NCI-H2196 treated with DMSO at 0.1 percent for 48 hours (cell line): ENCODE results near the gene GRIN1.
A peak's percentile ranks its signal among the peaks of the same experiment; 100 is the strongest.

ENCODE experiments used
- DNase-seq: peaks from one replicate; lab custom pipeline; 2025; ENCODE audit not compliant: unreplicated experiment; lab: John Stamatoyannopoulos, UW

GRIN1 gene

DNA sequence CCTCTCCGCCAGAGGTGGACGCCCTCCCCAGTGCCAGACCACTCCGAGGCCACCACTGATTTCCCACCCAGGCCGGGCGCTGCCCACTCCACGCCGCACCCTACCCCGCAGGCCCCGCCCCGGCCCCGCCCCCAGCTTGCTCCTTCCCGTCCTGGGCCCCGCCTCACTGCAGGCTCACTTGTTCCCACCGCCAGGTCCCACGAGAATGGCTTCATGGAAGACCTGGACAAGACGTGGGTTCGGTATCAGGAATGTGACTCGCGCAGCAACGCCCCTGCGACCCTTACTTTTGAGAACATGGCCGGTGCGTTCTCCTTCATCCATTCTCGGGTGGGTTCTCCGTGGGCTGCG lies 24.4 kb downstream of the GRIN1 start:
- no peak for DNase-seq

DNA sequence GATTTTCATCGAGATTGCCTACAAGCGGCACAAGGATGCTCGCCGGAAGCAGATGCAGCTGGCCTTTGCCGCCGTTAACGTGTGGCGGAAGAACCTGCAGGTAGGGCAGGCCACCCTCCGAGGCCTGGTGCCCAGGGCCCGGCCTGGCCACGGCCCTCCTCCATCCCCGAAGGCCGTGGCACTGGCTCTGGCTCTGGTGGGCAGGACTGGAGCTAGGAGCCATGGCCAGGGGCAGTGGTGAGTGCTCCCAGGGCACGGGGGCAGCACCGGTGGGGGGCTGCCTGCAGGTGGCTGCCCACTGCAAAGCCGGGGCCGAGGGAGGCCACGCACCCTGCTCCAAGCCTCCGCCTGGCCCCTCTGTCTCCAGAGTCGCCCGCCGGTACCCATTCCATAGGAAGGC lies 24.9 kb downstream of the GRIN1 start:
- DNase-seq: no peak

DNA sequence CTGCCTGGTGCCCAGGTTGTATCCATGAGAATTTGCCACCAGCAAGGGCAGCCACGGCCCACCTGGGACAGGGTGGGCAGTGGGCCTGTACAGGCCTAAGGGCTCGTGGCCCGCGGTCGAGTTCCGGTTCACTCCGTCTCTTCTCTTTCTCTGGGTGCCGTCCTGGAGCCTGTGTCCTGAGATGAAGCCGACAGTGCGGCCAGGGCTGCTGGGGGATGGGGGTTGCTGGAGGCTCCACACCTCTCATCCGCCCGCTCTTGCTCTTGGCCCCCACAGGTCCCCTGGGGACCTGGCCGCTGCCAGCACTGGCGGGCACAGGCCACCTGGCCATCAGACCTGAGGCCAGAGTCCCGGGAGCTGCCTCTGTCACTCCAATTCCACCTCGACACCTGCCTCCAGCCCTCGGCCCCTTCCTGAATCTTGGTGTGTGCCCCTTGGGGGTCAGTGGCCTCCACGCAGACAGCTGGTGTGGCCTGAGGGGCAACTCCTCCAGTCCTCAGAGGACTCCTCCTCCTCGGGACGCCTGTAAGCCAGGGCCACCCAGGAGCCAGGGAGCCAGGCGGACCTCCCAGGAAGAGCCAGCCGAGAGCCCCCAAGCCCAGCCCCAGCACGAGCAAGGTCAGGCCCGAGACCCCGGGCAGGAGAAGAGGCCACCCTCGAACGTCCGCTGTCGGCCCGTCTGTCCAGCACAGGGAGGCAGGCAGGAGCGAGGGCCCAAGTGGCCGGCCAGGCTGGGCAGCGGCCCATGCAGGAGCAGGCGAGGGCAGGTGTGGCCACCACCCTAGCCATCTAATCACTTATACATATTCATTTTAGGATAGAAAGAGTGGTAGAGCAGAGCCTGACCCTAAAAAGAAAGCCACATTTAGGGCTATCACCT lies 25.7 kb downstream of the GRIN1 start:
- no peak for DNase-seq

DNA sequence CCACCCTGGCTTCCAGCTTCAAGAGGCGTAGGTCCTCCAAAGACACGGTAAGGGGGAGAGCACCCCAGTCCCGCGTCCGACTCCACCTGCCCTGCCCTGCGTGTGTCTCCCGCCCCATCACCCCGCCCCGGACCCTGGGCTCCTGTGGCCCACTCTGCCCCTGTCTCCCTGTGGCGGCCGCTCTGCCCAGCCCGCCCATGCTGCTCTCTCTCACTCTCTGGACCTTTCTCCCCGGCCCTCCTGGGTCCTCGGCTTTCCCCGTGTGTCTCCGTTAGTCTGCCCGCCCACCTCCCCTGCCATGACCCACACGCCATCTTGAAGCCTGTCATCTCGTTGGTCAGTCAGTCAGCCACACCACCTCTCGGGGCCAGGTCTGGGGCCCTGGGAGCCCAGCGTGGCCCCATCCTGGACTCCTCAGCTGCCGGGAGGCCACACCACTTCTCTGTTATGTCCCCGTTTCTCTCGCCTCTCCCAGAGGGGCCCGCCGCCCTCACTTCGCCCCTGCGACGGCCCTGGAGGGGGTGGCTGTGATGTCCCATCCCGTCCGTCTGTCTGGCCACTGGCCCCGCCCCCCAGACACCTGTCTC lies 26.4 kb downstream of the GRIN1 start:
- no peak for DNase-seq

DNA sequence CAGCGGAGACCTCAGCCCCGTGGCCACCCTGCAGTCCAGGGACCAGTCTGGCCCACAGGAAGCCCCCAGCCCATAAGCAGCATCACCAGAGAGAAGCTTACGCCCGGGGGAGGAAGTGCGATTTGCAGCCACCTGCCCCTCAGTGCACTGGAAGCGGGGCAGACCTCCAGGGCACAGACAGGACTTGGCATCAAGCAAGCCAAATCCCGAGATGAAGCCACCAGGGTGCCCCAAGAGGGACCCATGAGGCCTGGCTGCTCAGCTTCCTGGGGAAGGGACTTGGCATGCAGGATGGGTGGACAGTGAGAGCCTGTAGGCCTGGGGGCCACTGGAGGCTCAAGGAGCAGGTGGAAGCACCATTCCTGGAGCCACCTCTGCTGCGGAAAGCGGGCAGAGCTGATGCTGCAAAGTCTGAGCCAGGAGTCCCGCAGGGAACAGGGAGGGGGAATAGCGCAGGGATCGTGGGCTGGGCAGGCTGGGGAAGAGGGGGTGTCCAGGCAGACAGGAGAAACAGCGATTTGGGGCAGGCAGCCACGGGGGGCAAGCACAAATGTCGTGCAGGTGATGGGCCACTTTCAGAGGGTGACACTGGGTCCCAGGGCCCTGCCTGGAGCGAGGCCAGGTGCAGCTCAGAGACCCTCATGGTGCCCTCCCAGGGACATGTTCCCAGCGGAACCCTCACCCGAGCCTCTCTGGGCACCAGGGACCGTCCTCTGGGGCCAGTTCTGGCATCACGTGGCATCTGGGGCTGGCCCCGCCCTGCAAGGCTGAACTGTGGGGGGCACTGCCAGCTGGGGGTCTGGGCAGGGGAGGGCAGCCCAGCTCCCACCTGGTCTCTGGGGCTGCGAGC lies 27.7 kb downstream of the GRIN1 start:
- DNase-seq: no peak

DNA sequence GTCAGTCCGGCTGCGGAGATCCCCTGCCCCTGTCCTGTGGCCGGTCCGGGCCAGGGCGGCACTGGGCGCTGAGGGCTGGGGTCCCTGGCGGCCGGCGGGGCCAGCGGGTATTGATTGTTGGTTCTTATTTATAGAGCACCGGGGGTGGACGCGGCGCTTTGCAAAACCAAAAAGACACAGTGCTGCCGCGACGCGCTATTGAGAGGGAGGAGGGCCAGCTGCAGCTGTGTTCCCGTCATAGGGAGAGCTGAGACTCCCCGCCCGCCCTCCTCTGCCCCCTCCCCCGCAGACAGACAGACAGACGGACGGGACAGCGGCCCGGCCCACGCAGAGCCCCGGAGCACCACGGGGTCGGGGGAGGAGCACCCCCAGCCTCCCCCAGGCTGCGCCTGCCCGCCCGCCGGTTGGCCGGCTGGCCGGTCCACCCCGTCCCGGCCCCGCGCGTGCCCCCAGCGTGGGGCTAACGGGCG lies 28.4 kb downstream of the GRIN1 start:
- no peak for DNase-seq

DNA sequence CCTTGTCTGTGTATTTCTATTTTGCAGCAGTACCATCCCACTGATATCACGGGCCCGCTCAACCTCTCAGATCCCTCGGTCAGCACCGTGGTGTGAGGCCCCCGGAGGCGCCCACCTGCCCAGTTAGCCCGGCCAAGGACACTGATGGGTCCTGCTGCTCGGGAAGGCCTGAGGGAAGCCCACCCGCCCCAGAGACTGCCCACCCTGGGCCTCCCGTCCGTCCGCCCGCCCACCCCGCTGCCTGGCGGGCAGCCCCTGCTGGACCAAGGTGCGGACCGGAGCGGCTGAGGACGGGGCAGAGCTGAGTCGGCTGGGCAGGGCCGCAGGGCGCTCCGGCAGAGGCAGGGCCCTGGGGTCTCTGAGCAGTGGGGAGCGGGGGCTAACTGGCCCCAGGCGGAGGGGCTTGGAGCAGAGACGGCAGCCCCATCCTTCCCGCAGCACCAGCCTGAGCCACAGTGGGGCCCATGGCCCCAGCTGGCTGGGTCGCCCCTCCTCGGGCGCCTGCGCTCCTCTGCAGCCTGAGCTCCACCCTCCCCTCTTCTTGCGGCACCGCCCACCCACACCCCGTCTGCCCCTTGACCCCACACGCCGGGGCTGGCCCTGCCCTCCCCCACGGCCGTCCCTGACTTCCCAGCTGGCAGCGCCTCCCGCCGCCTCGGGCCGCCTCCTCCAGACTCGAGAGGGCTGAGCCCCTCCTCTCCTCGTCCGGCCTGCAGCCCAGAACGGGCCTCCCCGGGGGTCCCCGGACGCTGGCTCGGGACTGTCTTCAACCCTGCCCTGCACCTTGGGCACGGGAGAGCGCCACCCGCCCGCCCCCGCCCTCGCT lies 29.0 kb downstream of the GRIN1 start:
- DNase-seq: peak; percentile 44

DNA sequence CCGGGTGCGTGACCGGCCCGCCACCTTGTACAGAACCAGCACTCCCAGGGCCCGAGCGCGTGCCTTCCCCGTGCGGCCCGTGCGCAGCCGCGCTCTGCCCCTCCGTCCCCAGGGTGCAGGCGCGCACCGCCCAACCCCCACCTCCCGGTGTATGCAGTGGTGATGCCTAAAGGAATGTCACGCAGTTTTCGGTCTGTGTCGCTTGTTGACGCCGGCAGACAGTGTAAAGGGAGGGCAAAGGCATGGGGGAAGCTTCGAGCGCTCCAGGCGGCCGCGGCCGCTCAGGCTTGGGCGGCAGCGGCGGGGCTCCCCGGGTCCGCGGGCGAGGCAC lies 29.6 kb downstream of the GRIN1 start:
- no peak for DNase-seq

DNA sequence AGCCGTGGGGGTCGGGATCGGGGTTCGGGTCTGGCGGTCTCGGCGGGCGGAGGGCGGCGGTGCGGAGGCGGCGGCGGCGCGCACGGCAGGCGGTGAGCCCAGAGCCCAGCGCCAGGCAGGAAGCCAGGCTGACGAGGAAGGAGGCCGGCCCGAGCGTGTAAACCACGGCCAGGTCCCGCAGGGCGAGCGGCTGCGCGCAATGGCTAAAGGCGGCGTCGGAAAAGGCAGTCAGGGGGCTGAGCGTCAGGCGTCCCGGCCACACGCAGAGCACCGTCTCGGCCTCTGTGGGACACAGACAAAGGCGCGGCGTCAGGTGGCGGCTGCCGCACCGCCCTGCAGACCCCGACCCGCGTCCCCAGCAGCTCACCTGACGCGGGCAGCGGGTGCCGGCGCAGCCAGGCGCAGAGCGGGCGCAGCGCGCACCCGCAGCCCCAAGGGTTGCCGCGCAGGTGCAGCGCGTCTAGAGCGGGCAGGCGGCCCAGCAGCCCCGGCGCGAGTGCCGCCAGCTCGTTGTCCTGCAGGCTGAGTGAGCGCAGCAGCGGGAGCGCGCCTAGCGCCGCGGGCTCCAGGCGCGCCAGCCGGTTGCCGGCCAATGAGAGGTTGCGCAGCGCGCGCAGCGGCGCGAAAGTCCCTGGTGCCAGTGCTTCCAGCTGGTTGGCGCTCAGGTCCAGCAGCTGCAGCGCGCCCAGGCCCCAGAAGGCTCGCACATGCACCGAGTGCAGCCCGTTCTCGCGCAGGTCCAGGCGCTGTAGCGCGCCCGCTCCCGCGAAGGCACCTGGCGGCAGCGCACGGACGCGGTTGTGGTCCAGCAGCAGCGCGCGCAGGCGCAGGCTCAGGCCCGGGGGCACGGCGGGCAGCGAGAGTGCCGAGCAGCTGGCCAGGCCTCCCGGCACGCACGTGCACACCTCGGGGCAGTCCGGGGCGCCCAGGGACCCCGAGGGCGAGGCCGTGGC lies 30.2 kb downstream of the GRIN1 start:
- DNase-seq: peak; percentile 90

DNA sequence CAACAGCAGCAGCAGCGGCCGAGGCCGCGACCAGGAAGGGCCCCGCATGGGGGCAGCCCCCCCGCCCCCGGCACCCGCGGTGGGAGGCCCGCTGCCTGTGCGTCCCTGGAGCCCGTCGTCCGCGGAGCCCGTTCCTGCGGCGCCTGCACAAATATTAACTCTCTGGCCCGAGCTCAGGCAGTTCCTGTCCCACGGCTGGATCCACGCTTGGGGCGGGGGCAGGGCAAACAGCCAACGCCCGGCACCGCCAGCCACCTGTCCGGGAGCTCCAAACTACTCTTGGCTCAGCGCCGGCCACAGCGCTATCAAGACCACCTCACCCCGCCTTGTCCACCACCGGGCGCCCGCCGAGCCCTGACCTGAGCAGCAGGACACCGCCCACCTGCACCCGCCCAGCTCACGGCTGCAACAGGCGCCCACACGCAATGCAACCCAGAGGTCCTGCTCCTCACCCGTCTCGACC lies 31.0 kb downstream of the GRIN1 start, which contains the start of gene LRRC26:
Gene LRRC26 (minus strand): TSS at position 156 of the 463 bp plus-strand sequence. CDS start 108 bp downstream, at position 48.
- DNase-seq: no peak

DNA sequence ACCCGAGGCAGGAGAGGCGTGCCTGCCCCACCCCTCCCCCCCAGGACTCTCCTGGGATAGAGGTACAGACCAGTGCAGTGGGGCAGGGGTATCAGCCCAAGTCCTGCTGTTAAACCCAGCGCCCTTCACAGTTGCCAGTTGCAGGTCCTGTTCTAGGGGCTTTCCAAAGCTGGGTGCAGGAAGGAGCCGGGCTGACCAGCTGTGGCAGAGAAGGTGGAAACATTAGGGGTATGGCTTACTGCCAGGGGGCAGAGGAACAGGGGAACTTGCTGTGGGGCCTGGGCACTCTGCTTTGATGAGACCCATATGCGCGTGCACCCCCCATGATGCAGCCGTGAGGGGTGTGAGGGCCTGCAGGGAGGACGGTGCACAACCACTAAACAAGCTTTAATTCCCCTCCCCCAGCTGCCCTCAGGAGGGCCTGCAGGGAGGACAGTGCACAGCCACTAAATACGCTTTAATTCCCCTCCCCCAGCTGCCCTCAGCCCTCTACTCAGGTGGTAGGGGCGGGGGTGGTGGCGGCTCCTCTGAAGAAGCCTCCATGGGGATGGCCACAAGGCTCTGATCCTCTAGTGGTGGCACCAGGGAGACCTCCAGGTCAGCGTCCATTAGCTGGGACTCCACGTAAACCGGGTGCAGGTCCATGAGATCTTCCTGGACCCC lies 31.7 kb downstream of the GRIN1 start:
- DNase-seq: no peak

DNA sequence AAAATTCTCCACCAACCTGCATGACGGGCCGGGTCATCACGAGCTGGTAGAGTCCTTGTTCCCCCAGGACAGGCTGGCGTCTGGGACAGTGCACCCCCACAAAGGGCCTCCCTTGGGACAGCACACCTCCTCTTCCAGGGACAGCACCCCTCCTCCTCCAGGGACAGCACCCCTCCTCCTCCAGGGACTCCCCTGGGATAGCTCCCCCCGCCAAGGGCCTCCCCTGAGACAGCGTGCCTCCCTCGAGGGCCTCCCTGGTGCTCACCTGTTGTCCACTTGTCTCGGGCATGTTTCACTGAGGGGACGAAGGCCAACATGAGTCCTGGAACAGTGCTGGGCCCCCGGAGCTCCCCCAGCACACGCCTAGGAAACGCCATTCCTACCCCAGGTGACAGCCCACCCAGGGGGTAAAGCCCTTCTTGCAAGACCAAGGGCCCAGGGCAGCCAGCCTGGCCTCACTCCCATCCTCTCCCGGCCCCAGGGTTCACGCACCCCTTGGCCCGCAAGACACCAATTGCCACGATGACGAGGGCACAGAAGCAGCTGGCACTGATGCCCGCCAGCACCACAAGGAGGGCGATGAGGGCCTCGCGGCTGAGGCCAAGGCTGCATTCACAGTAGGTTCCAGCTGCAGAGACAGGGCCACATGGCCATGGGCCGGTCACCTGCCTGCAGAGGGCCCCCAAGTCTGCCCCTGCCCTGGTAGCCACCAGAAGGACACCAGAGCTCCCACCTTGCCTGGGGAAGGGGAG lies 32.4 kb downstream of the GRIN1 start:
- DNase-seq: no peak

DNA sequence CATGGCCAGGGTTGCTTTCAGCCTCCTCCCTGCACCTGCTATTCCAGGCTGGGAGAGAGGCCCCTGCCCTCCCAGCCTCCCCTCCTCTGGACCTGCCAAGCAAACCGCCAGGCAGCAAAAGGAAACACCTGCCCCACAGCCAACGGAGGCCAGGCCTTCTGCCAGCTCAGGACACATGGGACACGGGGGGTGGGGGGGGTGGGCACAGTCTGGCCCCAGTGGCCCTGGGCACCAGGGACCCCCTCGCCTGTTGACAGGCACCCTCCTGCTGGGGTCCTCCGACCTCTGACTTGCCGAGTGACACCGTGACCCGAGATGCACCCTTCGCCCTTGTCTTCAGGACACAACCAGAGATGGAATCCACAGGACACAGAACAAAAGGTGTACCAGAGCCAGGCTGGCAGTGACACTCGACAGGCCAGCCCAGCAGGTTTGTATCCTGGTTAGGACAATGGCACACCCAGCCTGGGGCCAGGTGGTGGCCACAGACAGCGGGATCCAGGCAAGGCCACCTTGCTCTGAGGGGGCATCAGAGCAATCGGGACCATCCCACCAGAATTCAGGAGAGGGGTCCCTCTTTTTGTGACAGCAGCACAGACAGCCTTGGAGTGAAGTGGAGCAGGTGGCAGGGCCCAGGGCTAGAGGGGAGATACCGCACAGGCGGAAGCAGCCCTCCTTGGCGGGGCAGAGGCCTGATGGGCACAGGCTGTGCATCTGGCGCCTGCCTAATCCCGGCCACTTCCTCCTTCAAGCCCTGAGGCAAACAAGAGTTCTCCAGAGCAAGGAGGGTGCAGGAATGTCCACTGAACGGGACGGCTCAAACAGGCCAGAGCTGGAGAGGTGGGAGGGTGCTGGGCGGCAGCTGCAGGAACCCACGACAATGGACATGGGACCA lies 34.2 kb downstream of the GRIN1 start:
- DNase-seq: peak; percentile 37

DNA sequence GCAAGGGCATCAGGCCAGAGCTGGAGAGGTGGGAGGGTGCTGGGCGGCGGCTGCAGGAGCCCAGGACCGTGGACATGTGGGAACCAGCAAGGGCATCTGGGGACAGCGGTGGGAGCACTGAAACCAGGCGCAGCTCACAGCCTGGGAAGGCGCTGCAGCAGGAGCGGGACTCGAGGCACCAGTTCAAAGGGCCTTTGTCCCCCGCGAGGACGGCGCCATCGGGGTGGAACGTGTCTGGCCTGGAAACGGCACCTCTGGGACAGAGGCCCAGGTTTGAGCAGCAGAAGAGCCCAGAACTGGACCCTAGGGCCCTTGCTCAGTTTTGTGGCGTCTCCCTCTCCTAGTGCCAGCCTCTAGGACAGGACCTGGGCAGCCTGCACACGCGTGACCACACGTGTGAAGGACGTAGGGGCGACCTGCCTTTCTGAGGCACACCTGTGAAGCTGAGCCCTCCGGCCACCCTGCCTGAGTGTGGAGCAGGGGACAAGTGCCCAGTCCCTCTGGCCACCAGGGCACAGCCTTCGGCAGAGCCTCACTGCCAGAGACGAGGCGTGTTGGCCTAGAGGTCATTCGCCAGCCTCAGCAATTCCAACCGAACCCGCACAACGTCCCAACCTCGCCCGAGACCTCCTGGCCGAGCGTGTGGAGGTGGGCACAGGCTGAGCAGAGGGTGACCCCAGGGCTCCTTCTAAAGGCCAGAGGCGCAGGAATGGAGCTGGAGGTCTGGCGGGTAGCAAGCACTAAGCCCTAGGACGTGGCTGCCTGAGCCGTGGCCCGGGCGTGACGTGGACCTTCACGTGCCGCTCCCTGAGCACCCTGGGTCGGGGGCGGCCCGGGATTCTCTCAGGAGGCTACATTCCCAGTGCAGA lies 35.1 kb downstream of the GRIN1 start:
- no peak for DNase-seq

DNA sequence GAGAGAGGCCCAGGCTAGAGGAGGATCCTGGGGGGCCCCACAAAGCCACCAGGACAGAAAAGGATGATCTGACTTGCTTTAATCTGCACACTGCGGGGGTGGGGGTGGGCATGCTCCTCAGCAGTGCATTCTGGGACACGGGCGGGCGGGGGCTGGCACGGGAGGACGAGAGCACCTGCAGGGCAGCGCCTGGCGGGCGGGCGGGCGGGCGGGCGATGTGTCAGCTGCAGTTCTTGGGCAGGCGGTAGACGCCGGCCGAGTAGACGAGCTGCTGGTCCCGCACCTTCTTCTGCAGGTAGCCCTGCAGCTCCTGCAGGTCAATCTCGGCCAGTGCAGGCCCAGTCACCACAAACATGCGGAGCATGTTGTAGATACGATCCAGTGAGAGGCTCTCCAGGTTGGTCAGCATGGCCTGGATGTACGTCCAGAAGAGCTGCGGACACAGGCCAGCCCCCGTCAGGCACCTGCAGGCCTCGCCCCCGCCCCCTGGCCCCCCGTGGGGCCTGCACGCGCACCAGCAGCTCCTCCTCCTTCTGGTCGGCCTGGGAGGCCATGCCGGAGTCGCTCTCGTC lies 35.9 kb downstream of the GRIN1 start:
- DNase-seq: no peak

DNA sequence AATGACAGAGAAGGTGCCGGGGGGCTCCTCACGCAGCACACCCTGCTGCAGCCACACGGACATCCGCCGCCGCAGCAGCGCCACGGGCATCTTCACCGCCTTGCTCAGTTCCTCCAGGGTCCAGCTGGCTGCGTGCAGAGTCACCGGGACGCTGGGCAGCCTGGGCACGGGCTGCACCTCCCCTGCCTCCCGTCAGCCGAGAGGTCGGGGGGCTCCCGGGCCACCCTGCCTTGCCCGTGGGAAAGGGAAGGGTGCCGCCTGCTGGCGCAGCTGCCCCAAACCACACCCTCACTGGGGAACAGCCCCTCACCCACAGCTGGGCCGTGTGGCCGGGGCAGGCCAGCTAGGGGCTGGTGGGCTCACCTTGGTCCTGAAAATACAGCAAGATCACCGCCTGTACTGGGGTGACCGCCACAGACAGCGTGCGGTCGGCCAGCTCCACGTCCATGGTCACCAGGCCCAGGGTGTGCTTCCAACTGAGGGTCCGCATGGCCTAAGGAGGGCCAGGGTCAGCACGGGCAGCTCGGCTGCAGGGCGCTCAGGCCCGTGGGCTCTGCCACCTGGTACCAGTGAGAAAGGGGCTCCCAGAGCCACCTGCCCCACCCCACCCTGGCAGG lies 36.5 kb downstream of the GRIN1 start:
- no peak for DNase-seq
